Thyroid gland (tissue), 4 donors: ENCODE measurements around the gene PDE4B.

Experiments
- CTCF ChIP-seq, 6 experiments: fragments of 200-600 bp in 3 of 6; fragments of 450-650 bp in 3 of 6; sonication (generic) in 3 of 6; IDR thresholded peaks; one replicate each; pipeline ENCODE4 v1.5.1; 2016 to 2019; ENCODE audit warnings: antibody characterized with exemption in 6 of 6, mild to moderate bottlenecking in 2 of 6, inconsistent platforms in 1 of 6, moderate library complexity in 1 of 6
- POLR2A ChIP-seq, 2 donors: fragments of 450-650 bp; IDR thresholded peaks; one replicate each; pipeline ENCODE4 v1.6.1; 2017; ENCODE audit warnings: antibody characterized with exemption in 2 of 2, mild to moderate bottlenecking in 2 of 2, moderate library complexity in 1 of 2

GRCh38 chr1:66332548-66332901, 539.8 kb downstream of the PDE4B start:
- no peak for TF ChIP-seq CTCF (IDR thresholded peaks at IDR 0.05)
- TF ChIP-seq POLR2A (IDR thresholded peaks at IDR 0.05): no peak
